ENCODE results near the gene TJP1.

GRCh38 chr15:29688506-29689286 lies 133.6 kb downstream of the TJP1 start:
- no peak for TF ChIP-seq CTCF (IDR thresholded peaks at IDR 0.05)
- TF ChIP-seq NR3C1 (CRISPR knock-in tag; conservative IDR thresholded peaks at IDR 0.05; ENCODE audit: low read depth): no peak
- TF ChIP-seq SP1 (CRISPR knock-in tag; conservative IDR thresholded peaks at IDR 0.05): no peak
- TF ChIP-seq ELF4 (CRISPR knock-in tag; IDR thresholded peaks at IDR 0.05; ENCODE audit: low read depth): no peak
- no peak for TF ChIP-seq USF2 (CRISPR knock-in tag; IDR thresholded peaks at IDR 0.05)
